ENCODE measurements around the gene SLC9C1. TPM values are rescaled to one million over a fixed set of nuclear protein-coding genes. Genes with fewer than 3 reads are reported as not detected.

The SLC9C1 gene
- total RNA-seq = not detected in 2 replicates

DNA sequence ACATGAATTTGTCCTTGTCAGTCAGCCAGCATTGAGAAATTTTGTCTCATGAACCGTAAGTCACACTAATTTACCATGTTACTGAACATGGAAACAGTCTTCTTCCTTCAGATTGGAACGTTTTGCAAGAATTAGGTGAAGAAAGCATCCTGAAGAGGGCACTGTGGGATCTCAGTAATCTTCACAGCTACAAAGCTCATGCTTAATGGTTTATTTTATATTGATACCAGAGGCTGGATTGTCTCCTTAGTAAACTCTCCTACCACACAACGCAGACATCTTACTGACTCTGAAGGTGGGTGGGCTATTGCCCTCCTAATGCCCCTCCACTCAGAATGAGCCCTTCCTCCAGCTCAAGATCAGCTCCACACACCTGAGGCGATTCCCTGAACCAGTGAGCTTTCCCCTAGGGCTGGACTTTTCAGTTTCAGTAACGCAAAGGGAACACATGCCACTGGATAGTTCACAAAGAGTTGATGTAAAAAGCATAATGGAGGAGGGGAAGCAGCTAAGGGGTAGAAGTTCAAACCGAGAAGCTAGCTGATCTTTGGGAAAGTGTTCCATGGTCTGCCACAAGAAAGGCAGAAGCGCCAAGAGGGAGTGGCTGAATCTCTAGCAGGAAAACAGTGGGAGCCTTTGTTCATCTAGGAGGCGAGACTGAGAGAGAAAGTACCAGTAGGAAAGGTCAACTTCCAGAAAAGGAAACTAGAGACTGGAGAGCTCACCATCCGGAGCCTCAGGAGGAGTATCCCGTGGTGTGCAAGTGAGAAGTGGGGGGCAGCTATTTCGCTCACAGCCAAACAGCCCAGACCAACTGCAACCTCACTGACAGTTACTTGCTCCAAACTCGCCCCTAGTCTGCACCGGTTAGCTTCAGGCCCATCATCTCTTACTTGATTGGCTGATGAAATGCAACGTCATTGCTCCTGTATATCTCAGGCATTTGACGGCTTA lies at the start of gene SLC9C1:
SLC9C1 (minus strand) TSS at position 849 of the 954 bp plus-strand sequence. CDS start 7,425 bp downstream, outside the sequence.
- intact Hi-C loops (cut with micrococcal nuclease) = loop anchor here (1.0 to 10.0 kb wide), 8 partner anchors 10 to 681 kb away; partner anchors contain the start of gene CD200R1

GRCh38 chr3:112341386-112341785 lies 47.4 kb upstream of the SLC9C1 start:
- intact Hi-C loops (cut with micrococcal nuclease) = no loop called here

DNA sequence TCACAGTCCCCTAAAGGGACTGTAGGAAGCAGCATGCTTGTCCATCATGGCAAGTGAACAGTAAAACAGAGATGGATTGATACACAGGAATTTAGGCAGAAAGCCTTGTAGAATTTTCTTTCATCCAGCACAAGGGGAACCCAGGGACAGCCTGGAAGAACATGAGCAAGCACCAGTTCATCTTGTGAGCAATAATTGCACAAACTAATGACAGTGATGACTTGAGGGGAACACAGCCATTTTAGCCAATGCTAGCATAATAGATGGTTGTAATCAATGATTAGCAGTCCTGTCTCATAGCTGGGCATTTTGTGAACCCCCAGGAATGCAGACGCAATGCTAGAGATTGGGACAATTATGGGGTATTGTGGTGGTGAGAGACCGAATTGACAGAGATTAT lies 45.6 kb upstream of the SLC9C1 start:
- intact Hi-C loops (cut with micrococcal nuclease) = loop anchor here (10.0 kb wide), 1 partner anchor 665 kb away; no protein-coding TSS in a partner anchor

GRCh38 chr3:112339134-112339533 lies 45.1 kb upstream of the SLC9C1 start:
- intact Hi-C loops (cut with micrococcal nuclease) = loop anchor here (10.0 kb wide), 1 partner anchor 666 kb away; no protein-coding TSS in a partner anchor

DNA sequence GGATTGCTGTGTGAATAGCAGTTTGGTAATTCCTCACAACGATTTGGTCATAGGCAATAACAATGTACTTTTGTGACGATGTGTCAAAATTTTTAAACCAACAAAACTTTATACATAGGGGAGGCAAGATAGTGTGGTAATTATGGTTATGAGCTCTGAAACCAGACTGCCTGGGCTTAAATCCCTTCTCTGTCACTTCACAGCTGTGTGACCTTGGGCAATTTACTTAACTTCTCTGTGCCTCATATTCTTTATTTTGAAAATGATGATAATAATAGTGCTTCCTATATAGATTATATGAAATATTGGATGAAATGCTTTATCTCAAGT lies 44.7 kb upstream of the SLC9C1 start:
- intact Hi-C loops (cut with micrococcal nuclease) = loop anchor here (10.0 kb wide), 1 partner anchor 666 kb away; no protein-coding TSS in a partner anchor

DNA sequence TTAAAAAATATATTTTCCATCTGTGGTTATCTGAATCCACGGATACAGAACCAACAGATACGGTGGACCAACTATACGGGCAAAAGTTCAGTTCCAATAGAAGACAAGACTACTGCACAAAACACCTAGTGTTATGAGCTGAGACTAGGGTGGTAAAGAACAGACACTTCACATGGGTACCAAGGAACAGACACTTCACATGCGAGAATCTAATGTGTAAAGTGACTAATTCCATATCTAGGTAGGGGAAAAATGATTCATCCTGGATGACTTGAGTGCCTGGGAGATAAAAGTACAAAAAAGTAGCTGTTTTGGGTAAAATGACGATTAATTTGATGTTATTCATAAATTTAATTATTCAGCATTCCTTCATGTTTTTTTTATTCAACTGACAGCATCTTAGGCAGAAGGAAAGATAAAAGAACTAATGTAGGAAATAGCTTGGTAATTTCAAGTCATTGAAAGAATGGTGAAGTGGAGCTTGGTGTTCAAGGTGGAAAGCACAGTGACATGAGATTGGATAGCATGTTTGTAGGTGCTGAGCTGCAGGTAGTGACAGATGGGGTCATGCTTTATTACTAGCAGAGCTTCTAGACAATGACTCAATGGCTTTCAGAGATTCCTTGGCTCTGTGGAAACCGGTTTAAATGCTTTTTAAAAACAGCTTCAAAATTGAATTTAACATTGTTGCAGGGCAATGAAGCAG lies 44.2 kb upstream of the SLC9C1 start:
- intact Hi-C loops (cut with micrococcal nuclease) = loop anchor here (10.0 kb wide), 1 partner anchor 667 kb away; no protein-coding TSS in a partner anchor

- intact Hi-C loops (cut with micrococcal nuclease) = loop anchor here (10.0 kb wide), 1 partner anchor 669 kb away; no protein-coding TSS in a partner anchor
Measured at GRCh38 chr3:112335434-112335781, 41.4 kb upstream of the SLC9C1 start.

DNA sequence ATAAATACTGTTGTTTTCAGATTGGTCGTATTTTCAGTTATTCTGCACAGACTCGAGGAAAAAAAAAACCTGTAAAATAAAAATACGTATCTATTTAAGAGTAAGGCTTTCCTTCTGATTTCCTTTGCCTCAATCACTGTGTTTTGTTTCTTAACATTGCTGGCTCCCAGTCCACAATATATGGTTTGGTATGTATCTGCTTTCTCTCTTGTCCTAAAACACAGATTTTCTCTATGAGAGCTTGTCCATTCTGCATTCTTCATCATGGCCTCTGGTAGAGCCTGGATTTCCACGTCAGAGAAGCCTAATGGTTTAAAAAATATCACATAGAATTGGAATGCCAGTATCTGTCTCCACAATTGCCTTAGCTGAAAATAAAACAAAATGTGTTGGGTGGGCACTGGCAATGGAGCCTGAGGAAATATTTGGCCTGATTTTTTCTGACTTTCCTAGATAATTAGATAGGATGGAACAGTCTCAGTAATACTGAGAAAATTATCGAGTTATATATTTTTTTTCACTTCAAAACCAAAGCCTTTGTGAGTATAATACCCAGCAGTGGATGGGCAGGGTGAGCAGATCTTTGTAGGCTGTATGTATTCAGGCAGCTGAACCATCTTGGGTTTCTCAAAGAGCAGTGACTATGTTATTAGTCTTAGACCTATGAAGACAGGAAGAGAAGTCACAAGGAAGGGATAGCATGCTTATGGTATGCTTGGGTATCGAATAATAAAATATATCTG lies 40.8 kb upstream of the SLC9C1 start:
- intact Hi-C loops (cut with micrococcal nuclease) = loop anchor here (10.0 kb wide), 1 partner anchor 670 kb away; no protein-coding TSS in a partner anchor

DNA sequence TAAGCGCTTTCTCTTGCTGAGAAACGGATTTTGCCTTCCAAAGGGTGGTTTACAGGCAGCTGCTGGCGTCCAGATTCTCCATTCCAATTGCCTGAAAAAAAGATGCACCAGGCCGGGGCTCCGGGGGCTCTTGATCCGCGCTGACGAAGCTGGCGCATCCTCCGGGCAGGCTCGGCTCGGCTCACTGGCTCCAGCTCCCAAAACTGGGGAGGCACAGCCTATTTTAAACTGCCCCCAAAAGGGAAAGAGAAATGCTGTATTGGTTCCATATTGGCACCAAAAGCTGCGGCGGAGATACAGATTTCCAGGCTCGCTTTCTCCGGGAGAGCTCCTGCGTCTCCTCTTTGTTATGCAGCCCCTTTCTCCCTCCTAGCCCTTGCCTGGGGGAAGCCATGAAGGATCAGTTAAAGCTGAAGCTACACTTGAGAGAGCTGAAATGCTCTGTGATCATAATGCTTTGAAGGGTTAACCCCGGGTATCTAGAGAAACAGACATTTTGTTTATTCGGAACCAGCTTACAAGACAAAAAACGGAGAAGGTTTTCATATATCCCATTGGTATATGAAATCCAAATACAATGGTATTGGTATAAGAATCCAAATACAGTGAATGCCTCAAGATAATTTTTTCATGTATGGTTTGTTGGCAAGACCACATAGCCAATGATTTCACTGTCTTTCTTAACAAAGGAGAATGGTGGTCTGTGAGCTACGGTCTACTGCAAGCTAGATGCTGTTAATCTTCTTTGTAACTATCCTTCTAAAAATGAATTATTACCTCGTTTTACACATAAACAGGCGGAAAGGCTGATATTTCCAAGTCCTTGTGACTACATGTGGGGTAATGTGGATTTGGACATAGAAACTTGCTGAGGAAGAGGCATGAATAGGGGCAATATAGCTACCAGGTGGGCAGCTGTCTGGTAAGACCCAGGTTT lies 39.6 kb upstream of the SLC9C1 start:
- intact Hi-C loops (cut with micrococcal nuclease) = loop anchor here (1.0 to 10.0 kb wide), 3 partner anchors 25 to 671 kb away; no protein-coding TSS in a partner anchor

DNA sequence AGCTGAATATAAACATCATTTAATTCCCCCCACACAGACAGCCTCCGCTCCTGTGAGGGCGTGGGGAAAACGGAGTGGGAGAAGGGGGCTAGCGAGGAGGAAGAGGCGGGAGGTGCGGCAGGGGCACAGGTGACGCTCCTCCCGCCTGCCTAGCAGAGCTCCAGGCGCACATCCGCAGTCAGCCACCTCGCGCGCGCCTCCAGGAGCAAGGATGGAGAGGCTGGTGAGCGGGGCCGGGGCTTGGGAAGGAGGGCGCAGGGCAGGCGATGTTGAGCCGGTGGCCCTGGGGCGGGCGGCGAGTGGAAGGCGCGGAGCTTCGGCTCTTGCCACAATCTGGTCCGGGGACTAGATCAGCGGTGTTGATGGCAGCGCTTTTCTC lies 39.0 kb upstream of the SLC9C1 start, which contains the start of gene CD200:
CD200 (plus strand) TSS at position 155 of the 379 bp plus-strand sequence; CDS start at position 212, 57 bp downstream.
- intact Hi-C loops (cut with micrococcal nuclease) = loop anchor here (1.0 to 10.0 kb wide), 3 partner anchors 25 to 672 kb away; no protein-coding TSS in a partner anchor

DNA sequence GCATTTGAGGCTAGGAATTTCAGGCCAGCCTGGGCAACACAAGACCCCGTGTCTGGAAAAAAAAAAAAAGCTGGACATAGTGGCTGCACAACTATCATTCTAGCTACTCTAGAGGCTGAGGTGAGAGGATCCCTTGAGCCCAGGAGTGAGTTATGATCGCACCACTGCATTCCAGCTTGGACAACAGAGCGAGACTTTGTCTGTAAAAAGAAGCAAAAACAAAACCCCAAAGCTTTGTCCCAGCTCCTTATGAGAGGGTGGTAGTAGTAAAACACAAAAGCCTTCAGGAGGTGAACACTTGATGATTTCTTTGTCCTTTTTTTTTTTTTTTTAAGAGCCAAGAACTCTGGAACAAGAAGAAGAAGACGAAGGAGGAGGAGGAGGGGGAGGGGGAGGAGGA lies 37.8 kb upstream of the SLC9C1 start:
- intact Hi-C loops (cut with micrococcal nuclease) = loop anchor here (10.0 kb wide), 1 partner anchor 673 kb away; no protein-coding TSS in a partner anchor

DNA sequence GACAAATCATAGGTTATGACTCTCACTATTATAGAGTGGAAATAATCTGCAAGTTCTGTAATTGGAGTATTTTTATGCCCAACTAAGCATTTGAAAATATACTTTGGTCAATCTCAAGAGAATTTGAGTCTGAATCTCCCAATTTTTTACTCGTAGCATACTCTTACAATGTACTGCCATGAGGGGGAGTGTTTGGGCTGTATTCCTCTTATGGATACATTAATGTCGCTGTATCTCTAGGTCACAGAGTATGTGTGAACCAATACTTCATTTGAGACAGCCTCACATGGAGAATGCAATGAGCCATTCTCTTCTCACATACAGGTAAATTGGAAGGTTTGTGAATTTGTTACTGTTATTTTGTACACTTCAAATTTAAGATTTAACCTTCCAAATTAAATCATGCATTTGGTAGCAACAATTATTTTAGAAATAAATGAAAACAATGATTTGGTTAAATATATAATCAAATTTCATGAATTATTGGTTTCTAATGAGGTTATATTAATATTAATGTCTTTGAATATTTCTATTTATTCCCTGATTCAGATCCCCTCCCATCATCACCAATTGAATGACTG lies 33.4 kb upstream of the SLC9C1 start:
- intact Hi-C loops (cut with micrococcal nuclease) = loop anchor here (1.0 to 2.0 kb wide), 9 partner anchors 34 to 234 kb away; partner anchors contain the start of genes ATG3 and BTLA

GRCh38 chr3:112321867-112322652 lies 28.0 kb upstream of the SLC9C1 start:
- intact Hi-C loops (cut with micrococcal nuclease) = no loop called here

- intact Hi-C loops (cut with micrococcal nuclease) = no loop called here
Measured at GRCh38 chr3:112320691-112321090, 26.7 kb upstream of the SLC9C1 start.

DNA sequence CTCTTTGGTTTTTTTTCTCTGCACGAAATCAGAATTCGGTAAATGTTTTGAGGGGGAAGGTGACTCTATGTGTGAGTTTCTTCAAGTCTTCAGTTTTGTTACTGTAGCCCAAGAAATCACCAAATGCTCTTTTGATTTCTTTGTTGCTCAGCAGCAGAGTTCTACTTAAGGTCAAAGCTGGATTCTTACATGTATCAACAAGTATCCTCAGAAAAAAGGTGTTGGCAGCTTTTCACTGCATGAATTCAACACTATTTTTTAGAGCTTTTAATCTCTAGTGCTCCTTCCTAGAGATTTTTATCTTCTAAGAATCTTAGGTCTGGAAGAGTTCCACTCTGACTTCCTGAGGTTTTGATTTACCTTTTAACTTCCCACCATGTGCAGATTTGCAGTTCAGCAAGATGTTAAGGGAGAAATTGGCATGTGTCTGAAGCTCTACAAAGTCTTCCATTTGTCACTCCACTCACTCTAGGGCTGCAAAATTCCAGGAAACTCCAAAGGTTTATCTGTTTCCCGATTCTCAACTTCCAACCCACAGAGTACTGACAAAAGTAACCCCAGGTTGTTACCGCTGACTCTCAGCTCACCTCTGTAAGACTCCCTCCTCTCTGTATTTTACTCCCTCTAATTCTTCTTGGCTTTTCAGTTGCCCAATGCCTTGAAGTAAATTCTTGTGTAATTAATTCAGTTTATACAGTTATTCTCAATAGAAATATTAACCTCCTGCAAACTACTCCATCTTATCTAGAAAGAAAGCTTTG lies 25.7 kb upstream of the SLC9C1 start:
- intact Hi-C loops (cut with micrococcal nuclease) = no loop called here

- intact Hi-C loops (cut with micrococcal nuclease) = no loop called here
Measured at GRCh38 chr3:112315791-112316190, 21.8 kb upstream of the SLC9C1 start.

DNA sequence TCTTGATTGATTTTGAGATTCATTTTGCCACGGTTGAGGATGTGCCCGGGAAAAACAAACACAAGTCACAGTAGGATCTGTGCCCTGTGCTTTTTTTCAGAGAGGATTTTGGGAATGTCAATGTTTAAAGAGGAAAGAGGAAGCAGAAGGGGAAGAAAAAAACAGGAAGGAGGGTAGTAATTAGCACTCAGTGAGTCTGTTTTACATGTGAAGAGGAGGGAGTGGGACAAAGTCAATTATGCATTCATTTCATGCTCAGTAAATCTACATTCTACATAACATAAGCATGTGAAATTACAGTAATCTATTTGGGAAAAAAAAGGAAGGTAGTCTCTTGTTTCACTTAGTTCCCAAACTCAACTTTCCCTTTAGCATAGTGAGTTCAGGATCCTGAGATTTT lies 20.6 kb upstream of the SLC9C1 start:
- intact Hi-C loops (cut with micrococcal nuclease) = no loop called here

Measured in T-helper 1 cell treated with Interleukin-12 subunit alpha and Interleukin-12 subunit beta and Interleukin-4 antibody, amounts not matched to agents 30 ng/mL and 1 ng/mL, for 36 hours (primary cell).